ENCODE measurements around the gene ROR1.

GRCh38 chr1:64100791-64101190, 327.0 kb downstream of the ROR1 start:
- TF ChIP-seq RBAK (tag by site-specific recombination; IDR thresholded peaks at IDR 0.05) (no peak), ZNF433 (tag by site-specific recombination; IDR thresholded peaks at IDR 0.05; ENCODE audit: low read depth) (no peak), PRDM2 (tag by site-specific recombination; IDR thresholded peaks at IDR 0.05; ENCODE audit: borderline replicate concordance) (no peak), ZNF792 (tag by site-specific recombination; IDR thresholded peaks at IDR 0.05) (no peak), ZXDB (tag by site-specific recombination; IDR thresholded peaks at IDR 0.05) (no peak)

Data from HEK293 (cell line).